Liver (tissue), 3 donors: Measurements from ENCODE around the gene RTN4RL2.

Experiments
- CTCF ChIP-seq: fragments of 150-350 bp; IDR thresholded peaks from 2 replicates; pipeline ENCODE4 v1.5.1; 2017; ENCODE audit warnings: improper control_type of control experiment, low read depth, low read length; ENCODE audit not compliant: missing input control
- MAX ChIP-seq: IDR thresholded peaks from 2 replicates; pipeline ENCODE4 v1.6.1; 2016; ENCODE audit warnings: antibody characterized with exemption
- SP1 ChIP-seq: IDR thresholded peaks from 2 replicates; pipeline ENCODE4 v1.6.1; 2018; ENCODE audit warnings: antibody characterized with exemption, mild to moderate bottlenecking
- donor health status: healthy.
- donor health status: healthy.

DNA sequence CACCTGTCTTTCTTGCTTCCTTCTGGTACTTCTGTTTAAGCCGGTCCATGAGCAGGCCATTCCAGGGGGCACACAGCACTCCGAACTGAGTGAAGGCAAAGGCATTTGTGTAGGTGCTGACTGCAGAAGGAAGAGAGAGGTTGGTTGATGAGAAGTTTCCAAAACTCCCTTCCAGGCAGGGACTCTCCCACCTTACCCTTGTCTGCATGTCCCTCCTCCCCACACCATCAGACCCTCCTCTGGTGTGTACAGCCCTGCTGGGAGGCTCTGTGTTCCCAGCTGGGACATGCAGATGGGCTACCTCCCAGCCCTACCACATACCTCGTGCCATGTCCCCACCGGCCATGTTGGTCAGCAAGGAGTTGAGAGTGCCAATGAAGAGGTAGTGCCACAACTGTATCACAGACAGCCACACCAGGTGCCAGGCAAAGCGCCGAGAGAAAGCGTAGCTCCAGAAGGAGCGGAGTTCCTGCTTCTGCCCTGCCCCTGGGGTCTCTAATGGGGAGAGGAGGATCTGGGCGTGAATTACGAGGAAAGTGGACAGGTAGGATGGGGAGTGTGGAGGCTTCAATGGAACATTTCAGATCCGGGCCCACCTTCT lies 45.6 kb upstream of the RTN4RL2 start:
- TF ChIP-seq CTCF (no peak), MAX (no peak), SP1 (no peak)
